NCI-H1105 (cell line): Measurements from ENCODE around the gene ARL15.
A peak's percentile ranks its signal among the peaks of the same experiment; 100 is the strongest.
"Not testable (repeated sequence)": the region's sequence is repeated elsewhere in the genome, so short reads cannot be mapped to it uniquely, and the experiment has no call there.

ENCODE experiments used
- DNase-seq: peaks from one replicate; lab custom pipeline; 2025; lab: John Stamatoyannopoulos, UW

The ARL15 gene

DNA sequence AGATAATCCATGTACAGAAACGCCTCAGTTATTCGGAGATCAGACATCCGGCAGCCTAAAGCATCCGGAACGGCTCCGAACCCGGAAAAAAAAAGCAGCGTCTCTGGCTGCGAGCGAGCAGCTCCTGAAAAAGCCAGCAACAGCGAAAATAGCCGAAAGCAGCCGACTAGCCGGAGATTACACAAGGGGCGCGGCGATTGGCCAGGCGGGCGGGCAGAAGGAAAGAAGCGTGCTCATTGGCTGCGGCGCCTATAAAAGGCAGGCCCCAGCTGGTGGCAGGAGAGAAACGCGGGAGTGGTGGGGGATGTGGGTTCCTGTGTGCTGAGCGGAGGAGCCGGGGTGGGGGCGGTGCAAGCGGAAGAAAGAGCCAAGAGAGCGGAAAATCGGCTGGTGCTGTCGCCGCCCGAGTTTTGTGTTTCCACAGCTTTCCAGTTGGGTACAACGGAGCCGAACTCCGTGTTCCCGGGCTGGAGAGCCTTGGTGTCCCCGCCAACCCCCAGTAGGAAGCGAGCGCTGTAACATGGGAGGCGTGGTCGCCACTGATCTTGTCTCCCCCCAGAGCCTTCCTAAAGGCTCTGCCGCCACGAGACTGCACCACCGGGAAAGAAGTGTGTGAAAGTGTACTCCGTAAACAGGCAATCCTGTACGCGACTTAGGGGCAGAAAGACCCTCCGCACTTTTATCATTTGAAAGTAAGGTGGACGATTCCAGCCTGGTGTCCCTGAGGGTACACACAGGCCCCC lies at the start of gene ARL15:
ARL15 (minus strand) TSS at position 141 of the 743 bp plus-strand sequence.
- DNase-seq, result peak; percentile 87

- no peak for DNase-seq
Observed at GRCh38 chr5:54360089-54360488, 49.7 kb upstream of the ARL15 start.

DNA sequence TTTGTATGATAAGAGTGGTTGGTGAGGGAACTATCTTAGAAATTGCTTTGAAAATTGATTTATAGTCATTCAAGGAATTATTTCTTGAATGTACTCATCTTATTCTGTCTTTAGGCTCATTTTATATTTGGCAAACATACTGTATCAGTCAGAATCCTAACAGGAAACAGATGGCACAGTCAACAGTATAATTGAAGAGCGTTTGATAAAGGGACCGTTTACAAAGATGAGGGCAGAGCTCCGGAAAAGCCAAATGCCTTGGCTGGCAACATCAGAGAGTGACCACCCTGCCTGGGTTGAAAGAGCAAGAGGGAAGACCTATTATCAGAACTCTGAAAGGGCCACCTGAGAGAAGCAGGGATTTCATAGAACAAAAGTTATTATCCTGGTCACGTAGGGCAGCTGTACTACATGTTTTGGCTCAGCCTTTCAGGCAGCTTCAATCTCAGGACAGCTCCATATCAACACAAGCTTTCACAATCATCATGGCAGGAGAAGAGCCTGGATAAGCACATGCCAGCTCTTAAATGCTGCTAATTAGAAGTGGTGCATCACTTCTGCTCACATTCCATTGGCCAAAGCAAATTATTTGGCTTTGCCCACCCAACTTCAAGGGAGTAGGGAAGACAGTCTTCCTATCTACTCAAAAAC lies 47.2 kb upstream of the ARL15 start:
- no peak for DNase-seq

DNA sequence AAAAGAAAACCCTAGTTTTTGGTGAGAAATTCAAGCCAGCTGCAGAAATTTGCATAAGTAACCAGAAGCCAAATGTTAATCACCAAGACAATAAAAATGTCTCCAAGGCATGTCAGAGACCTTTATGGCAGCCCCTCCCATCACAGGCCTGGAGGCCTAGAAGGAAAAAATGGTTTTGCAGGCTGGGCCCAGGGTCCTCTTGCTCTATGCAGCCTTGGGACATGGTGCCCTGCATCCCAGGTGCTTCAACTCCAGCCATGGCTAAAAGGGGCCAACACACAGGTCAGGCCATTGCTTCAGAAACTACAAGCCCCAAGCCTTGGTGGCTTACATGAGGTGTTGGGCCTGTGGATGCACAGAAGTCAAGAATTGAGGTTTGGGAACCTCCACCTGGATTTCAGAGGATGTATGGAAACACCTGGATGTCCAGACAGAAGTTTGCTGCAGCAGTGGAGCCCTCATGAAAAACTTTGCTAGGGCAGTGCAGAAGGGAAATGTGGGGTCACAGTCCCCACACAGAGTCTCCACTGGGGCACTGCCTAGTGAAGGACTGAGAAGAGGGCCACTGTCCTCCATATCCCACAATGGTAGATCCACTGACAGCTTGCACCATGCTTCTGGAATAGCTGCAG lies 43.7 kb upstream of the ARL15 start:
- DNase-seq, result not testable (repeated sequence)

- DNase-seq, result not testable (repeated sequence)
Observed at GRCh38 chr5:54352580-54352979, 42.2 kb upstream of the ARL15 start.

DNA sequence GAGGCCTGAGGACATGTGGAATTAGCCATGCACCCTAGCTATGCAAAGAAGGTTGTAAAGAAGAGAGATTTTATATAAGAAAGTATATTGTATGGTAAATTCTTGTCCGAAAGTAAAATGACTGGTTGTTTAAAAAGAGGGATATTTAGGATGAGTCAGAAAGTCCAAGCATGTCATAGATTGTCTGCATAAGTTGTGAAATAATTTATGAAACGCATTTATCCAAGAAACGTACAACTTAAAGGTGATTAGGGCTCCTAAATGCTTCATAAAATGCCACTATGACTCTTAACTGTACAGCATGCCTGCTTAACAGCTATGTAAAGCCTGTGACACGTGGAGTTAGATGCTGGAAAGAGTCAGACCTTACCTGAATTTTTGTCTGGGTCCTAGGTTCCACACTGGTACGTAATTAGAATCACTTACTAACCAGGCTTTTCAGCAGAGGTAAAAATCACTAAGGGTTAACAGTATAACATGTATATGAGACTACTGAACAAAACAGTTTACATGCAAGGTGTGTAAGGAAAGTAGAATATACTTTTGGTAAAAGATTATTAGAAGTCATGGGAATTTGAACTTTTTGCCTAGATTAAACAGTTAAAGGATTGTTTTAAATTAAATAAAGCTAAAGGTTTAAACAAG lies 37.0 kb upstream of the ARL15 start:
- DNase-seq, result no peak

GRCh38 chr5:54344653-54345052 lies 34.3 kb upstream of the ARL15 start:
- DNase-seq, result no peak

DNA sequence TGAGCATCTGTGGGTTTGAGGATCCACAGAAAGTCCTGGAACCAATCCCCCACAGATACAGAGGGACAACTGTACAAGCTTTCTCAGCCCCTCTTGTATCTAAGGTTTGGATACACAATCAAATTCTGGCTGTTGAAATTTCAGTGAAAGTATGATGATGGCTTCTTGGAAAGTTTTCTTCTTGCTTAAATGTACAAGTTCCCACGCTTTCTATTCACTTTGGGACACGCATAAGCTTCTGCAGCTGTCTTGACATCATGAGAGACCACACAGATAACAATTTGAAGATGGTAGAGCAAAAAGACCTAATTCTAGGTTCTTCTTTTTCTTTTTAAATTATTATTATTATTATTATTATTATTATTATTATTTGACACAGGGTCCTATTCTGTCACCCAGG lies 31.6 kb upstream of the ARL15 start:
- no peak for DNase-seq

DNA sequence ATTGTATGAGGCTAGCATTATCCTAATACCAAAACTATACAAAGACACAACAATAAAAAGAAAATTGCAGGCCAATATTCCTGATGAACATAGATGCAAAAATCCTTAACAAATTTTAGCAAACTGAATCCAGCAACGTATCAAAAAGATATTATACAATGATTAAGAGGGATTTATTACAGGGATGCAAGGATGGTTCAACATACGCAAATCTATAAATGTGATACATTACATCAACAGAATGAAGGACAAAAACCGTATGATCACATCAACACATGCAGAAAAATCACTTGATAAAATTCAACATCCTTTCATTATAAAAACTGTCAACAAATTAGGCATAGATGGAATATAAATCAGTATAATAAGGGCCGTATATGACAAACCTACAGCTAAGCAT lies 27.1 kb upstream of the ARL15 start:
- no peak for DNase-seq

DNA sequence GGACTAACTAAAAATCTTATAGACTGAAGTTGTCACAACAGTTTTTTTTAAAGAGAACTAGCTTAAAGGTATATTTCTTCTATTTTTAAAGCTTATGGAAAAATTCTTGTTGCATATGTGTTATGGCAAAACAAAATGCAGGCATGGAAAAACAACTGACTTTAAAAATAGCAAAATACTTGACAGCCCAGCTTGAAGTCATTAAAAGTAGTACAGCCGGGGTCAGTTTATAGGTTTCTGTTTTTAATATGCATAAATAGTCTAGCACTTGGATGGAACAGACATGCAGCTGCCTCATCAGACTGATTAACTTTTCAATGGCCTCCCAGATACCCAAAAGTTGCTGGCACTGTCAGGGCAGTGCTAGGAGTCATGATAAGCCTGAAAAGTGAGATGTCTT lies 22.3 kb upstream of the ARL15 start:
- no peak for DNase-seq

DNA sequence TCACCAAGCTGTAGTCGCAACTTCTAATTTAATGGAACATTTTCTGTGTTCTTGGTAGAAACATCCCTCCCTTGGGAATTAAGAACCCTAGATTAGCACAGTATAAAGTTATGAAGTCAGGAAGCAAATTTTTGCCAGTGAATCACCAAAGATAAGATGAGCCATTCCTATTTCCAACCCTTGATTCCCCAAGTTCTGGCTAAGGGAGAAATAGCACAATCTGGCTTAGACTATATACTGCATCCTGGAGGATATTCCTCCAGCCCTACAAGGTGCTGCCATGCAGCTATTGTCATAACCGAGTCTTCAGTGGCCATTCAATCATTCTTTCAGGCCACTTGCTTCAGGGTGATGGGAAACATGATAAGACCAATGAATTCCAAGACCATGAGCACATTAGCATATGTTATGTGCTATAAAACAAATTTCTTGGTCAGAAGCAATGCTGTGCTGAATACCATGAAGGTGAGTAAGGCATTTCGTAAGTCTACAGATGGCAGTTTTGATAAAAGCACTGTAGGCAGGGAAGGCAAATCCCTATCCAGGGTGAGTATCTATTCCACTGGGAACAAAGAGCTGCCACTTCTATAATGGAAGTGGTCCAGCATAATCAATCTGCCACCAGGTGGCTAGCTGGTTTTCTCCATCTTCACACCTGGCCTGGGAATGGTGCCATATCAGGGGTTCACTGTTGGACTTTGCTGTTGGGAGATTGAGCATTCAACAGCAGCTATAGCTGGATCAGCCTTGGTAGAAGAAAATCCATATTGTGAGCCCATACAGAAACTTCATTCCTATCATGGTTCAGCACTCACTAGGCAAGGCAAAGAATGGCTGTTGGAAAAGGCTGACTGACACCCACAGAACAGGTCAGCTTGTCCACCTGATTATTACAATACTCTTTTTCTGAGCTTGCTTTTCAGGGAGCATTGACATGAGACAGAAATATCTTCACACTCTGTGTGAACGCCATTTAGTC lies 19.6 kb upstream of the ARL15 start:
- no peak for DNase-seq

DNA sequence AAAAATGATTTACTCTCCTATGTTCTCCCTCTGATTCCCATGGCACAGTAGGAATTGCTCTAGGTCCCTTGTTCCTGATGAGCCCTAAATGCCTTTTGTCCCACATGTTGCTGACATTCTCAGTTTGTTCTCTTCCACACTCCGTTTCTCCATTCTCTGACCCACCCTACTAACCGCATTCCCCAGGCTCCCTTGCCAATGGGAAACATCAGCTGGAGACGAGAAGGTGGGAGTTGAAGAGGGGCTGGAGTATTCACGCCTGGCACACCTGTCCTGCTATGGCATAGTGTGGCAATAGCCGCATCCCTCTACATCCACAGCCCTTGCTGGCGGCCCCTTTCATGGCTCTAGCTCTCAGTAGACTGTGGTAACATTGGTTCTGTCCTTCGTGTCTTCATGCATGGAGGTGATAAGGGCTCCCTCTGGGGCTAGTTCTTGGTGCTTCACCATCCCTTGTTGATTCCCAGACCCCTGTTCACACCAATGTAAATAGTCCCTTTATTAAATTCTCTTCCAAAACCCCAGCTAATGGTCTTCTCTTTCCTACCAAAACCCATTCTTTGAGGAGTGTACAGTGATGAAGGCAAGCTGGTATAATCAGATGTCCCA lies 16.4 kb upstream of the ARL15 start:
- no peak for DNase-seq

GRCh38 chr5:54325610-54326311 lies 15.4 kb upstream of the ARL15 start:
- DNase-seq, result no peak

DNA sequence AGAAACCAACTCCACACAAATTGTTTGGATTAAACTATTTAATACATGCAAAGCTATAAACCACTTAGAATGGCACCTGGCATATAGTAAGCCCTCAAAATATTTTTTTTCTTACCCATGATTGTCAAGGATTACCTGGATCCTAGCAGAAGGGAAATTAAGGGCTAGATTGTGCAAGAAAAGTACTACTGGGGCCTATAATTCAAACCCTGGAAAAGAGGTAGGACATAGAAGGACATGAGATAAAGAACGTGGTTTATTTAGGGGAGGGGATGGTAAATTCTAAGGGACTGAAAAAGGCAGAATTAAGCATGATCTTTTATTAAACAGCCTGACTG lies 14.9 kb upstream of the ARL15 start:
- DNase-seq, result no peak

- DNase-seq, result no peak
Observed at GRCh38 chr5:54324651-54325271, 14.4 kb upstream of the ARL15 start.

DNA sequence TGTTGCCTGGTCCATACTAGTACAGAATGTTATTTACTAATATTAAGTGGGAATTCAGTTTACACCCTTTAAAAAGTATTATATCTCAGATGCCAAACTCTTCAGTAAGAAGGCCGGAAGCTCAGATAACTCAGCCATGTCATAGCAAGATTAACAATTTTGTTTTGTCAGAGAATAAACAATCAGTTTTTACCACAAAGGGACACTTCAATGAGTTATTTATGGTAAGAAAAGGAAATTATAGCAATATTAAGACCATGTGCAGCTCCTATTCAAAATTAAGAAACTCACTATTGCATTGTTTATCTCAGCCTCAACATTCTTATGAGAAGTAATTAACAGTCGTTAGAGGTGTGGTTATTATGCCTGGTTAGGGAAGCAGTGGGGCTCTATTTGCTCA lies 13.1 kb upstream of the ARL15 start:
- no peak for DNase-seq

DNA sequence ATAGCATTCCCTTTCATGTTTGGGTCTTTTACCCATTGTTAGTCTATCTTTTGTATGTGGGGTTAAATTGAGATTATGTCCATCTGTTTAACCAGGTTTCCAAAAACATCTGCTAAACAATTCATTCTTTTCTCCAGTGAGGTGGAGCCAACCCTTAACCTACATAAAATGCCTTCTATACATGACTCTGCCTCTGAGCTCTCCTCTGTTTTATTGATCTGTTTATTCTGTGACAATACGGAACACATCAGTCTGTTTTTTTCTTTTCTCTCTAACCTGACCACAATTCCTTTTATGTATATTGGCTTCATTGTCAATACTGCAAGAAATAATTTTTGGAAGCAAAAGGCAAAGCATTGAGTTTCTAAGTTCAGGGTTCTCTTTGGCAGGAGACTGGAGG lies 9.9 kb upstream of the ARL15 start:
- no peak for DNase-seq

GRCh38 chr5:54317511-54318260 lies 7.3 kb upstream of the ARL15 start:
- DNase-seq, result no peak

- DNase-seq, result no peak
Observed at GRCh38 chr5:54315736-54316528, 5.6 kb upstream of the ARL15 start.
